Measurements from ENCODE around the gene DCUN1D2.
"Not testable (repeated sequence)": the region's sequence is repeated elsewhere in the genome, so short reads cannot be mapped to it uniquely, and the experiment has no call there.

The DCUN1D2 gene

GRCh38 chr13:113476811-113477210 lies 13.7 kb downstream of the DCUN1D2 start:
- Mint-ChIP-seq H3K27ac (no peak overlapping the region), H3K4me1 (no peaks in the 10 kb centered on the region), H3K36me3 (ENCODE audit: low read depth) (peaks cover 81% of the 10 kb centered on the region), H3K27me3 (ENCODE audit: low read depth) (no peaks in the 10 kb centered on the region), H3K9me3 (no peaks in the 10 kb centered on the region), H3K4me3 (no peak overlapping the region)
- no peak for TF ChIP-seq CTCF (IDR thresholded peaks at IDR 0.05; ENCODE audit: unreplicated experiment in 3 of 3)

GRCh38 chr13:113475911-113476310 lies 14.6 kb downstream of the DCUN1D2 start:
- no peak for TF ChIP-seq CTCF (IDR thresholded peaks at IDR 0.05; ENCODE audit: unreplicated experiment in 3 of 3)
- Mint-ChIP-seq H3K9me3 (no peaks in the 10 kb centered on the region), H3K27ac (no peak overlapping the region), H3K27me3 (ENCODE audit: low read depth) (no peaks in the 10 kb centered on the region), H3K4me1 (no peaks in the 10 kb centered on the region), H3K4me3 (no peak overlapping the region), H3K36me3 (ENCODE audit: low read depth) (peaks cover 90% of the 10 kb centered on the region)

- no peaks in the 10 kb centered on the region for H3K9me3 Mint-ChIP-seq
- peaks cover 93% of the 10 kb centered on the region for H3K36me3 Mint-ChIP-seq (ENCODE audit: low read depth)
- no peak overlapping the region for H3K27ac Mint-ChIP-seq
- no peak overlapping the region for H3K4me3 Mint-ChIP-seq
- TF ChIP-seq CTCF (IDR thresholded peaks at IDR 0.05; ENCODE audit: unreplicated experiment in 3 of 3), result no peak
- H3K27me3 Mint-ChIP-seq (ENCODE audit: low read depth), result no peaks in the 10 kb centered on the region
- no peaks in the 10 kb centered on the region for H3K4me1 Mint-ChIP-seq
Observed at GRCh38 chr13:113475280-113475679, 15.2 kb downstream of the DCUN1D2 start.

- no peaks in the 10 kb centered on the region for H3K27me3 Mint-ChIP-seq (ENCODE audit: low read depth)
- H3K27ac Mint-ChIP-seq, result peak overlapping the region in 1 of 3 experiments; percentile 39
- TF ChIP-seq CTCF (IDR thresholded peaks at IDR 0.05; ENCODE audit: unreplicated experiment in 3 of 3), result no peak
- peaks cover under 1% of the 10 kb centered on the region for H3K4me1 Mint-ChIP-seq
- H3K9me3 Mint-ChIP-seq, result no peaks in the 10 kb centered on the region
- peaks cover 91% of the 10 kb centered on the region for H3K36me3 Mint-ChIP-seq (ENCODE audit: low read depth)
- no peak overlapping the region for H3K4me3 Mint-ChIP-seq
Observed at GRCh38 chr13:113474179-113474578, 16.3 kb downstream of the DCUN1D2 start.

- TF ChIP-seq CTCF (IDR thresholded peaks at IDR 0.05; ENCODE audit: unreplicated experiment in 3 of 3), result no peak
- Mint-ChIP-seq H3K27ac (no peak overlapping the region), H3K4me3 (no peak overlapping the region), H3K27me3 (ENCODE audit: low read depth) (no peaks in the 10 kb centered on the region), H3K4me1 (peaks cover 6% of the 10 kb centered on the region), H3K9me3 (no peaks in the 10 kb centered on the region), H3K36me3 (ENCODE audit: low read depth) (peaks cover 87% of the 10 kb centered on the region)
Observed at GRCh38 chr13:113472355-113473025, 18.0 kb downstream of the DCUN1D2 start.

GRCh38 chr13:113471844-113472243 lies 18.7 kb downstream of the DCUN1D2 start:
- TF ChIP-seq CTCF (IDR thresholded peaks at IDR 0.05; ENCODE audit: unreplicated experiment in 3 of 3), result no peak
- Mint-ChIP-seq H3K4me3 (no peak overlapping the region), H3K4me1 (peaks cover 6% of the 10 kb centered on the region), H3K36me3 (ENCODE audit: low read depth) (peaks cover 83% of the 10 kb centered on the region), H3K27me3 (ENCODE audit: low read depth) (no peaks in the 10 kb centered on the region), H3K27ac (no peak overlapping the region), H3K9me3 (no peaks in the 10 kb centered on the region)

- not testable (repeated sequence) for H3K27me3 Mint-ChIP-seq (ENCODE audit: low read depth); H3K9me3 Mint-ChIP-seq; H3K4me1 Mint-ChIP-seq; H3K4me3 Mint-ChIP-seq
- H3K36me3 Mint-ChIP-seq (ENCODE audit: low read depth), result peaks cover 73% of the 10 kb centered on the region
- H3K27ac Mint-ChIP-seq, result peak overlapping the region in 1 of 3 experiments; percentile 34
Observed at GRCh38 chr13:113470635-113471163, 19.8 kb downstream of the DCUN1D2 start.
